ENCODE measurements around the gene SPRY1.

DNA sequence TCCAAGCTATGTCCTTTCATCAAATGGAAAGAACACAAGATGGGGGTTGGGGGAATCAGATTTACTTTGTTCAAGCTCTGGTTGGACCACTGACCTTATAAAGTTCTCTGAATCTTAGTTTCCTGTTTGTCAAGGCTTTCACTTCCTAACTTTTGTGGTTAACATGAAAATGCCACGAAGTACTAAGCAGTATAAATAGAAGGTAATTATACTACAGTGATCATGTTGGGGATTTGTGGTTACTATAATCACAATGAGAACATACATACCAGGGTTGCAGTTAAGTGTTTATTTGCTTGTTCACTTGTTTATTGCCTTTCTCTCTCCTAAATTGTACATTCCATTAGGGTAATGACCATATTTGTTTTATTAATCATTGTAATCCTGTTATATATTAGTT lies 53.2 kb downstream of the SPRY1 start:
- no peak for TF ChIP-seq EZH2 (IDR thresholded peaks at IDR 0.05; ENCODE audit: insufficient read depth, poor library complexity, severe bottlenecking)
- TF ChIP-seq EZH2phosphoT487 (IDR thresholded peaks at IDR 0.05; ENCODE audit: insufficient read depth, low read depth), result peak; percentile 97

All from GM23248 (cell line).